K562 (cell line): ENCODE measurements around the gene B3GALT6. TPM values are rescaled to one million over a fixed set of nuclear protein-coding genes. Genes with fewer than 3 reads are reported as not detected.

Experiments
- BACH1 ChIP-seq: fragments of 200-800 bp; sonication (Bioruptor generic); IDR thresholded peaks from 2 replicates; pipeline ENCODE4 v1.6.1; 2016; ENCODE audit warnings: missing genetic modification characterization, missing compliant biosample characterization
- CBFA2T3 ChIP-seq: fragments of 450-650 bp; IDR thresholded peaks from 2 replicates; pipeline ENCODE4 v1.6.1; 2017
- EGR1 ChIP-seq: fragments of 450-650 bp; conservative IDR thresholded peaks from 2 replicates; pipeline ENCODE4 v1.6.1; 2017; ENCODE audit warnings: mild to moderate bottlenecking
- KDM5B ChIP-seq: fragments of 200-600 bp; sonication (generic); IDR thresholded peaks from 2 replicates; pipeline ENCODE4 v1.6.1; 2012; ENCODE audit warnings: low read depth, mild to moderate bottlenecking, moderate library complexity, low read length, control low read depth, inconsistent platforms; ENCODE audit not compliant: insufficient replicate concordance
- NR4A1 ChIP-seq, 2 experiments: fragments of 250-450 bp in 1 of 2; fragments of 450-650 bp in 1 of 2; sonication (Bioruptor Pico) in 1 of 2; IDR thresholded peaks; 2 replicates each; pipeline versions ENCODE4 v1.4.0 to v1.6.1; 2016 to 2020; ENCODE audit warnings: mild to moderate bottlenecking in 2 of 2, missing compliant biosample characterization in 1 of 2, missing genetic modification characterization in 1 of 2, moderate library complexity in 1 of 2
- POLR3A ChIP-seq: IDR thresholded peaks from 2 replicates; pipeline ENCODE4 v1.6.1; 2011; ENCODE audit warnings: borderline replicate concordance, mild to moderate bottlenecking, moderate library complexity; ENCODE audit not compliant: insufficient read length, insufficient read depth; ENCODE audit errors: extremely low read depth
- RAD51 ChIP-seq: fragments of 450-650 bp; IDR thresholded peaks from 2 replicates; pipeline ENCODE4 v1.7.1; 2016; ENCODE audit warnings: low read depth, mild to moderate bottlenecking, borderline replicate concordance
- ZBTB8A ChIP-seq: fragments of 450-650 bp; IDR thresholded peaks from 2 replicates; pipeline ENCODE4 v1.6.1; 2018; ENCODE audit warnings: mild to moderate bottlenecking, moderate library complexity; ENCODE audit not compliant: partially characterized antibody
- ZKSCAN1 ChIP-seq: fragments of 150-350 bp; IDR thresholded peaks from 2 replicates; pipeline ENCODE4 v1.6.1; 2016; ENCODE audit warnings: low read depth, low read length
- ZNF583 ChIP-seq: fragments of 250-450 bp; sonication (Bioruptor Pico); IDR thresholded peaks from 2 replicates; pipeline ENCODE4 v1.4.0; 2020
- polyA plus RNA-seq, 8 experiments: library from polyadenylated mRNA; depleted of rRNA in 4 of 8; stranded (reverse) in 5 of 8; unstranded in 3 of 8; fragments of >200 nt; fragmentation: Nextera tagmentation in 2 of 8; fragmentation: Illumina TruSeq in 1 of 8; extraction: Ambion mirVana in 2 of 8; extraction: Trizol in 1 of 8; gene quantifications; 2 replicates each; pipeline versions ENCODE4 v1.2.1 to v1.2.3, GENCODE V29; 2011 to 2014; ENCODE audit warnings: inconsistent platforms in 1 of 8, missing spikeins in 1 of 8
- total RNA-seq, 7 experiments: library from RNA; depleted of rRNA in 6 of 7; stranded (reverse); fragments of >200 nt in 6 of 7; fragmentation: Illumina TruSeq in 2 of 7; extraction: Trizol in 2 of 7; gene quantifications; 2 replicates each; pipeline versions ENCODE4 v1.2.1 to v1.2.3, GENCODE V29; 2011 to 2021; ENCODE audit warnings: low replicate concordance in 1 of 7
- TF ChIP-seq, protein P1 (sequence below): fragments of 250-450 bp; sonication (Bioruptor Pico); IDR thresholded peaks from 2 replicates; pipeline ENCODE4 v1.5.1; 2021; ENCODE audit warnings: mild to moderate bottlenecking
- TF ChIP-seq, protein P2 (sequence below): sonication (generic); formaldehyde crosslinking; IDR thresholded peaks from 2 replicates; pipeline ENCODE4 v1.8.1; 2022; ENCODE audit warnings: missing genetic modification reagents
- TF ChIP-seq, protein P3 (sequence below): IDR thresholded peaks from 3 replicates; pipeline ENCODE4 v1.6.1; 2011; ENCODE audit warnings: borderline replicate concordance, mild to moderate bottlenecking, moderate library complexity; ENCODE audit not compliant: insufficient read length; ENCODE audit errors: extremely low read depth
- TF ChIP-seq, protein P4 (sequence below): fragments of 450-650 bp; formaldehyde crosslinking; IDR thresholded peaks from 2 replicates; pipeline ENCODE4 v1.4.0; 2022; ENCODE audit warnings: missing genetic modification characterization
- TF ChIP-seq, protein P5 (sequence below): fragments of 150-350 bp; conservative IDR thresholded peaks from 2 replicates; pipeline ENCODE4 v1.6.1; 2014; ENCODE audit warnings: low read length

B3GALT6 gene
- total and polyA plus RNA-seq, 9 of the 15 experiments (the other 6 are each of a cell fraction or from before 2014, with no cell fraction given): 0.68 to 29.8 (median 9.9) TPM

DNA sequence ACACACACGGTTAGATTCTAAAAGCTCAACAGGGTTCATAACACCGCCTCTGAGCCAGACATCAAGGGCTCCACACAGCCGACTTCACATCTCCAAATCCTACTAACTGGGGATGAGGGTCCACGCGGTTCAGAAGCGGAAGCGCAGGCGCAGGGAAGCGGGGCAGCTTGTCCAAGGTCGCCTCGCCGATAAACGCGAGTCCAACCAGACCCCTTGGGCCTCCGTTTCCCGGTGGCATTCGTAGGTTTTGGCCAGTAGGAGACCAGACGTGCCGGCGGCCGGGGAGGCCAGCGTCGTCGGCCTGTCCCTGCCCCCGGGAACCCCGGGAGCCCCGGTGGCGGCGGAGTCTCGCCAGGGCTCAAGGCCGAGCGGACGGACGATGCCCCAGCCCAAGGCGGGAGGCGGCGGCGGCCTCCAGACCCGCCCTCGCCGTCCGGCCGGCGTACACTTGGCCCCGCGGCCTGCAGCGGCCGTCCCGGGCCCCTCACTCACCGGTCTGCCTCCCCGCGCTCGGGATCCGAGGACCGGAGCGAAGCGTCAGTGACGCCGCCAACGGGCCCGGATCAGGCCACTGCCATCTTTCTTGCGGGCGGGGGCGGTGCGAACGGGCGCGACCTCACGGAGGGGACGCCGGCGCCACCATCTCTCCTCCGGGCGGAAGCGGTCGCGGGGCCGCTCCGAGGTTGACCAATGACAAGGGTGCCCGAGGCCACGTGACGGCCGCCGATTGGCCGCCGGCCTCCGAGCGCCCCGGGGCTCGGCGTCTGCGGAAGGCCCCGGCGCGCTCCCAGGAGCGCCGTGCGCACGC is 433 bp upstream of the B3GALT6 start, which contains the start of gene SDF4 (continued):
- TF ChIP-seq, protein P1, sequence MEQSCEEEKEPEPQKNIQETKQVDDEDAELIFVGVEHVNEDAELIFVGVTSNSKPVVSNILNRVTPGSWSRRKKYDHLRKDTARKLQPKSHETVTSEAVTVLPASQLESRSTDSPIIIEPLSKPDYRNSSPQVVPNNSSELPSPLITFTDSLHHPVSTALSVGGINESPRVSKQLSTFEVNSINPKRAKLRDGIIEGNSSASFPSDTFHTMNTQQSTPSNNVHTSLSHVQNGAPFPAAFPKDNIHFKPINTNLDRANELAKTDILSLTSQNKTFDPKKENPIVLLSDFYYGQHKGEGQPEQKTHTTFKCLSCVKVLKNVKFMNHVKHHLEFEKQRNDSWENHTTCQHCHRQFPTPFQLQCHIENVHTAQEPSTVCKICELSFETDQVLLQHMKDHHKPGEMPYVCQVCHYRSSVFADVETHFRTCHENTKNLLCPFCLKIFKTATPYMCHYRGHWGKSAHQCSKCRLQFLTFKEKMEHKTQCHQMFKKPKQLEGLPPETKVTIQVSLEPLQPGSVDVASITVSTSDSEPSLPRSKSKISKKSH (CRISPR knock-in tag): no peak
- TF ChIP-seq RAD51: peak; percentile 93
- TF ChIP-seq, protein P2, sequence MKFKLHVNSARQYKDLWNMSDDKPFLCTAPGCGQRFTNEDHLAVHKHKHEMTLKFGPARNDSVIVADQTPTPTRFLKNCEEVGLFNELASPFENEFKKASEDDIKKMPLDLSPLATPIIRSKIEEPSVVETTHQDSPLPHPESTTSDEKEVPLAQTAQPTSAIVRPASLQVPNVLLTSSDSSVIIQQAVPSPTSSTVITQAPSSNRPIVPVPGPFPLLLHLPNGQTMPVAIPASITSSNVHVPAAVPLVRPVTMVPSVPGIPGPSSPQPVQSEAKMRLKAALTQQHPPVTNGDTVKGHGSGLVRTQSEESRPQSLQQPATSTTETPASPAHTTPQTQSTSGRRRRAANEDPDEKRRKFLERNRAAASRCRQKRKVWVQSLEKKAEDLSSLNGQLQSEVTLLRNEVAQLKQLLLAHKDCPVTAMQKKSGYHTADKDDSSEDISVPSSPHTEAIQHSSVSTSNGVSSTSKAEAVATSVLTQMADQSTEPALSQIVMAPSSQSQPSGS (CRISPR knock-in tag): no peak
- TF ChIP-seq, protein P3, sequence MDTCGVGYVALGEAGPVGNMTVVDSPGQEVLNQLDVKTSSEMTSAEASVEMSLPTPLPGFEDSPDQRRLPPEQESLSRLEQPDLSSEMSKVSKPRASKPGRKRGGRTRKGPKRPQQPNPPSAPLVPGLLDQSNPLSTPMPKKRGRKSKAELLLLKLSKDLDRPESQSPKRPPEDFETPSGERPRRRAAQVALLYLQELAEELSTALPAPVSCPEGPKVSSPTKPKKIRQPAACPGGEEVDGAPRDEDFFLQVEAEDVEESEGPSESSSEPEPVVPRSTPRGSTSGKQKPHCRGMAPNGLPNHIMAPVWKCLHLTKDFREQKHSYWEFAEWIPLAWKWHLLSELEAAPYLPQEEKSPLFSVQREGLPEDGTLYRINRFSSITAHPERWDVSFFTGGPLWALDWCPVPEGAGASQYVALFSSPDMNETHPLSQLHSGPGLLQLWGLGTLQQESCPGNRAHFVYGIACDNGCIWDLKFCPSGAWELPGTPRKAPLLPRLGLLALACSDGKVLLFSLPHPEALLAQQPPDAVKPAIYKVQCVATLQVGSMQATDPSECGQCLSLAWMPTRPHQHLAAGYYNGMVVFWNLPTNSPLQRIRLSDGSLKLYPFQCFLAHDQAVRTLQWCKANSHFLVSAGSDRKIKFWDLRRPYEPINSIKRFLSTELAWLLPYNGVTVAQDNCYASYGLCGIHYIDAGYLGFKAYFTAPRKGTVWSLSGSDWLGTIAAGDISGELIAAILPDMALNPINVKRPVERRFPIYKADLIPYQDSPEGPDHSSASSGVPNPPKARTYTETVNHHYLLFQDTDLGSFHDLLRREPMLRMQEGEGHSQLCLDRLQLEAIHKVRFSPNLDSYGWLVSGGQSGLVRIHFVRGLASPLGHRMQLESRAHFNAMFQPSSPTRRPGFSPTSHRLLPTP: no peak
- no peak for TF ChIP-seq CBFA2T3
- TF ChIP-seq, protein P4, sequence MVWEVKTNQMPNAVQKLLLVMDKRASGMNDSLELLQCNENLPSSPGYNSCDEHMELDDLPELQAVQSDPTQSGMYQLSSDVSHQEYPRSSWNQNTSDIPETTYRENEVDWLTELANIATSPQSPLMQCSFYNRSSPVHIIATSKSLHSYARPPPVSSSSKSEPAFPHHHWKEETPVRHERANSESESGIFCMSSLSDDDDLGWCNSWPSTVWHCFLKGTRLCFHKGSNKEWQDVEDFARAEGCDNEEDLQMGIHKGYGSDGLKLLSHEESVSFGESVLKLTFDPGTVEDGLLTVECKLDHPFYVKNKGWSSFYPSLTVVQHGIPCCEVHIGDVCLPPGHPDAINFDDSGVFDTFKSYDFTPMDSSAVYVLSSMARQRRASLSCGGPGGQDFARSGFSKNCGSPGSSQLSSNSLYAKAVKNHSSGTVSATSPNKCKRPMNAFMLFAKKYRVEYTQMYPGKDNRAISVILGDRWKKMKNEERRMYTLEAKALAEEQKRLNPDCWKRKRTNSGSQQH (CRISPR knock-in tag): no peak
- TF ChIP-seq ZBTB8A: no peak
- TF ChIP-seq ZNF583 (CRISPR knock-in tag): no peak
- peak; percentile 84 for TF ChIP-seq EGR1
- no peak for TF ChIP-seq ZKSCAN1
- TF ChIP-seq NR4A1 (CRISPR knock-in tag; IDR thresholded peaks at IDR 0.05): peak; percentile 72
- TF ChIP-seq NR4A1 (tag; IDR thresholded peaks at IDR 0.05): 0 out of 2 replicates have a peak, but pooled peaks have one; percentile 19
- peak; percentile 92 for TF ChIP-seq KDM5B
- TF ChIP-seq BACH1 (tag): no peak
- TF ChIP-seq, protein P5, sequence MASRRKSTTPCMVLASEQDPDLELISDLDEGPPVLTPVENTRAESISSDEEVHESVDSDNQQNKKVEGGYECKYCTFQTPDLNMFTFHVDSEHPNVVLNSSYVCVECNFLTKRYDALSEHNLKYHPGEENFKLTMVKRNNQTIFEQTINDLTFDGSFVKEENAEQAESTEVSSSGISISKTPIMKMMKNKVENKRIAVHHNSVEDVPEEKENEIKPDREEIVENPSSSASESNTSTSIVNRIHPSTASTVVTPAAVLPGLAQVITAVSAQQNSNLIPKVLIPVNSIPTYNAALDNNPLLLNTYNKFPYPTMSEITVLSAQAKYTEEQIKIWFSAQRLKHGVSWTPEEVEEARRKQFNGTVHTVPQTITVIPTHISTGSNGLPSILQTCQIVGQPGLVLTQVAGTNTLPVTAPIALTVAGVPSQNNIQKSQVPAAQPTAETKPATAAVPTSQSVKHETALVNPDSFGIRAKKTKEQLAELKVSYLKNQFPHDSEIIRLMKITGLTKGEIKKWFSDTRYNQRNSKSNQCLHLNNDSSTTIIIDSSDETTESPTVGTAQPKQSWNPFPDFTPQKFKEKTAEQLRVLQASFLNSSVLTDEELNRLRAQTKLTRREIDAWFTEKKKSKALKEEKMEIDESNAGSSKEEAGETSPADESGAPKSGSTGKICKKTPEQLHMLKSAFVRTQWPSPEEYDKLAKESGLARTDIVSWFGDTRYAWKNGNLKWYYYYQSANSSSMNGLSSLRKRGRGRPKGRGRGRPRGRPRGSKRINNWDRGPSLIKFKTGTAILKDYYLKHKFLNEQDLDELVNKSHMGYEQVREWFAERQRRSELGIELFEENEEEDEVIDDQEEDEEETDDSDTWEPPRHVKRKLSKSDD: no peak
- no peak for TF ChIP-seq POLR3A
